DMS 273 (cell line): ENCODE data around the gene RALB.
"Not testable (repeated sequence)": the region's sequence is repeated elsewhere in the genome, so short reads cannot be mapped to it uniquely, and the experiment has no call there.

ENCODE experiments used
- DNase-seq: peaks from one replicate; lab custom pipeline; 2025; ENCODE audit not compliant: unreplicated experiment; lab: John Stamatoyannopoulos, UW

RALB gene

DNA sequence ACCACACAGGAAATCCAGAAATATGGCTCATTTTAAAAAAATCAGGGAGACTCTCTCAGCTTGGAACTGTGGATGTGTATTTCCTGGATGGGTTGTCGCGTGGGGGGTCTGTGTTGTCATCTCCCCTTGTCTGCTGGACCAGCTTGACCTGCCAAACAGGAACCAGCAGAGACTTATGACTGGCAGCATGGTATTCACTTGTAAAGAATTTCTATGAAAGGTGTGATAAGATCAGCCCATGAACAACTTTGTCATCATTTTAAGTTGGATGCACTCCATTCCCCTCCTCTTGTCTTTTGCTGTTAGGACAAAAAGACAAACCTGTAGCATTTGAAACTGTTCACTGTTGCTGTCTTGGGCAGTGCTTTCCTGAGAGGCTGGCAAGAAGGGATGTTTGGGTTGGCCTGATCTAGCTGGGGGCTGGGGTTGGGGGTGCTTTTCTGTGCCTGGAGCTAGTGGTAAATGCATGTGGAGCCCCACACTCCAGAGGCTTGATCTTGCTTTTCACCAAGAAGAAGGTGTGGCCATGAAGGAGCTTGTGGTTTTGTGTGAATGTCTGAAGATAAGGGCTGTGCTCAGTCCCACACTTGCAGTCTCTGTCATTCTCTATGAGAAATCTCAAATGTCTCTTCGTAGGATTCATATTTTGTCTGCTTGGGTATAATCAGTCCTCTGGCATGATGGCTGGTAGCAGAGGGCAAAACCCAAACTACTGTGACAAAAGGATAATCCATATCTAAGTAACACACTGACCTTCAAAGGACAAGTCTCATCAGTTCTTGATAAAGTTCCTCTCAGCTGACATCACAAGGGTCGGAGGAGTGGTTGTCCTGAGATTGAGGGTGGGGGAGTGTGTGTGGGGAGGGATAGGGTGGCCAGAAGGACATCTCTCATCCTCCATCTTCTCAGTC, 39.0 kb downstream of the RALB start:
- no peak for DNase-seq

DNA sequence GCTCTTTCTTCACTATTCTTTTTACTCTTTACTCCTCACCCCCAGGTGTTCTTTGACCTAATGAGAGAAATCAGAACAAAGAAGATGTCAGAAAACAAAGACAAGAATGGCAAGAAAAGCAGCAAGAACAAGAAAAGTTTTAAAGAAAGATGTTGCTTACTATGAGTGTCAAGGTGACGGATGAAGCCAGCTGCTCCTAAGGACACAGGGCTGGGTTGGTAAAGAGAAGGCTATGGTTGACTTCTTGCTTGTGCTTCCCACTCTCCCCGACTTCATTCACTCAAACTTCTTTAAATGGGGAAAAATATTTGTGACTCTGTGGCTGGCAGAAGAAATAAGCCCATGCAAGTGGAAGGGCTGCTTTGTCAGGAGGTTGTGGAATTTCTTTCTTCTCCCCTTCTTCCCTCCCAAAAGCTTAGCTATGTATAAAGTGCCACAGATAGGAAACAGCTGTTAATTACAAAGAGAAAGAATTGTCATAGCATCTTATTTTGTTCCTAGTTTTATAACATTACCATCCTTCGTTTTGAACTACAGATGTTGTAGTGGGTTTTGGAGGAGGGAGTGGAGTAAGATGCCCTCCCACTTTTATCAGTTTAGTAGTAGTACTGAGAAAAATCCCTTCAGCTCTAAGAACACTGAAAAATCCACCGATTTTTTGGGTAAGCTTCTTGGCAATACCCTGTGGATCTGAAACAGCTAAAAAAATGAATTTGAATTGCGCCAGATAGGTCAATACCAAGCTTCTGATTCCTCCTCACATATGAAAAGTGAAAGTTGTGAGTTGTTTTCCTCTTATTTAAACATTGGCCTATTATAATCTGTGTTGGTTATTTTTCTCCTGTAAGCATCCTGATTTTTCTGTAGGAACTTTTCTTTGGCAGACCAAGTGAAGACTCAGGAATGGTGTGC, 40.7 kb downstream of the RALB start:
- no peak for DNase-seq

DNA sequence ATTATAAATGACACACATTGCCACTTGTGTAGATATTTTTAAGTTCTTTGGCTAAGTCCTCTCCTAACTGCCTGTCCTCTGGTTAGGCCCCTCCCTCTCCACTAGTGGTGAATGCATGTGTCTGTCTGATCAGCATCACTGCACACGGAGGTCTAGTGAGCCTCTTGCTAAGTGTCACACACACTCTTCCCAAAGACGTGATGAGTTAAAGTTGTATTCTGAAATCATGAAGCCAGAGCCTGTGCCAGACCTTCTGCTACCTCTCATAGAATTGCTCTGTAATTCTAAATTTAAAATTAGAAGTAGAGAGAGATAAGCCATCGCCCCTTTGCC, 41.3 kb downstream of the RALB start:
- DNase-seq, result no peak

DNA sequence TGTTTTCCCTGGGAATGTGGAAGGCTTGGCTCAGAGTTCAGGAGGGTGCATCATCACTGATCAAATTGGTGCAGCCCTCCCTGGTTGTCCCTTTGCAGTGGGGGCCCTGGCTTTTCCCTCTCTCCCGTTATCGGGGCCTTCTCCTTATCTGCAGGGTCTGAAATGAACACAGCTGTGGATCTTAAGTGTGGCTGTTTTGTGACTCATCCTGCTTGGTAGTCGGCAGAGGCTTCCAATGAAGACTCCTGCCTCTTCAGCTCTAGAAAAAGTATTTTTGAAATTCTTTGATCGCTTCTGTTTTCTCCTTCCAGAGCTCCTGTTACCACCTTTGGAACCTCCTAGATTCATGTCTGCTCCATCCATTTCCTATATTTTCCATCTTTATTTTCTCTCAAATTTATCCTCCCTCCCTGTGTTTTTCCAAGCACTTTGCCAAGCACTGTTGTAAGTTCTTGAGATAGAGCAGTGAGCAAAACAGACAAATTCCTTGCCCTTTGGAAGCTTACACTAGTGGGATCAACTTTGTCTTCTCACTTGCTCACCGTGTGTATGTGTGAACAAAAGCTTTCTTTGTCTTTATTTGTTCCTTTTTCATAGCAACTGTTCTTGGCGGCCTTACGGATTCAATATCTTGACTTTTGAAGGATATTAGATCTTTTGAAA, 45.7 kb downstream of the RALB start:
- no peak for DNase-seq

DNA sequence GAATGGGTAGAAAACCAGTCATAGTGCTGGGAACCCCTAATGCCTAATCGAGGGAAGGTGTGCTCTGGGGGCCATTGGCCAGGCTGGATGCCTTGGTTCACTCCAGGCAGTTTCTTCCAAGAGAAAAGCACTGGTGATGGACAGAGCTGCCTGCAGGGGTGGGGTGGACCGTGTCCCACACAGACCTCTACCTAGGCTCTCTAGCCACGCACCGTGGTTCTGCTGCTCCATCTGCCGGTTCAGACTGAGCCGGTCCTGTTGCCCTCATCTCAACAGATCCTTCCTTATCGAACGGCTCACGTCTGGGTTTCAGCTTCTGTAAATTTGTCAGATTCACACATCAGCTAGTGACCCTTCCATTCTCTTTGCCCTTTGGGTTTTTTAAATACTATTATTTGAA, 46.4 kb downstream of the RALB start:
- DNase-seq, result no peak

DNA sequence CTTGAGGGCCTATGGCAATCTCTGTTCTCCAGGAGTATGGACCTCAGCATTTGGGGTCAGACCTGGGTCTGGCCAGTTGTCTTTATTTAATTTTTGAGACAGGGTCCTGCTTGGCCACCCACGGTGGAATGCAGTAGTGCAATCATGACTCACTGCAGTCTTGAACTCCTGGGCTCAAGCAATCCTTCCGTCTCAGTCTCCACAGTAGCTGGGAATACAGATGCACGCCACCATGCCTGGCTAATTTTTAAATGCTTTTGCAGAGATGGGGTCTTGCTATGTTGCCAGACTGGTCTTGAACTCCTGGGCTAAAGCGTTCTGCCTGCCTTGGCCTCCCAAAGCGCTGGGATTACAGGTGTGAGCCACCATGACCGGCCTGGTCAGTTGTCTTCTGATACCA, 46.9 kb downstream of the RALB start:
- DNase-seq, result no peak

DNA sequence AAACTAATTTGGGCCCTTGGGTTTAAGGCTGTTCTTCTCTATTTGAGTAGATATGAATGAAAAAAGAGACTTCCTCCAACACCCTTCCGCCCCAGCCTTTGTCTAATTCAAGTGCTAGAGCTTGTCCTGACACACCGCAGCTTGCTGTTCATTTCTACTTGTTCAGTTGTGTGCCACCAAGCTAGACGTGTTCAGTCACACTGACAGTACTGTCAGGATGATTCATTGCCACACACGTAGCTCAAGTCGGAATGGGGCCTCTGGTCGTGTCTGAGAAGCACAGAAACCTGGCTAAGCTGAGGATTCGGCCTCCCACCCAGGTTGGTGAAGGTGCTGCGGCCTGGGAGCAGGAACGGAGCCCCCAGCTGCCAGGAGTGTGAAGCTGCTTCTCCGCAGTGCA, 47.7 kb downstream of the RALB start:
- DNase-seq, result no peak

DNA sequence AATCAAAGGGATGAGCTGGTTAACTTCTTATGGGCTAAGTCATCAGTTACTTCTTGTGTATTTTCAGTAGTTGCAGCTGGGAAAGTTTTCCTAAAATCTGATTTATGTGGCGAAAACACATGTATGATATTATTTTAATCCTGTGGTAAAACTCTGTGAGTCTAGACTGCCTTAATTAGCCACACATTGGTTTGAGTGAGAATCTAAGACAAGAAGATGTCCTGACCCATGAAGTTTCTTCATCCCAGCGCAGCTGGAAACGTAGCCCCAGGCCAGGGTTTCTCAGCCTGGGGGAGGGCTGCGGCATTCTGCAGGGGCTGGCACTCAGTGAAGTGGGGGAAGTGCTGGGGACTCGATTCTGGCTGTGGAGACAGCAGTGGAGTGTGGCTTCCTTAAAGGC, 48.6 kb downstream of the RALB start:
- no peak for DNase-seq

DNA sequence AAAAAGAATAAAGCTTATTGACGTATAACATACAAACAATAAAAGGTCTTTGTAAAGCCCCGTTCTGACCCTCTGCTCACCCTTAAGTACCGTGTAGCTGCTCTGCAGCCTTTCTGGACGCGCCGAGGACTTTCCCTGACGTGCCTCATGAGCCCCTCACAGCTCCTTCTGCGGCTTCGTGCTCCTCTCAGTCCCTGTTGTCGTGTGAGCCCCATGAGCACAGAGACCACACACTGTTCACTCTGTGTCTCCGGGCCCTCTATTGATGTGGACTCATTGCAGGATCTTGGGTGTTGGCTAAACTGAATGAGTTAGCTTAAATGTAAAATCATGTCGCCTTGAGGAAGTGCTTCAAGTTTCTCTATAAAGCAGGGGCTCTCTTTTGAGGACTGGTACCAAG, 49.6 kb downstream of the RALB start:
- DNase-seq, result no peak

DNA sequence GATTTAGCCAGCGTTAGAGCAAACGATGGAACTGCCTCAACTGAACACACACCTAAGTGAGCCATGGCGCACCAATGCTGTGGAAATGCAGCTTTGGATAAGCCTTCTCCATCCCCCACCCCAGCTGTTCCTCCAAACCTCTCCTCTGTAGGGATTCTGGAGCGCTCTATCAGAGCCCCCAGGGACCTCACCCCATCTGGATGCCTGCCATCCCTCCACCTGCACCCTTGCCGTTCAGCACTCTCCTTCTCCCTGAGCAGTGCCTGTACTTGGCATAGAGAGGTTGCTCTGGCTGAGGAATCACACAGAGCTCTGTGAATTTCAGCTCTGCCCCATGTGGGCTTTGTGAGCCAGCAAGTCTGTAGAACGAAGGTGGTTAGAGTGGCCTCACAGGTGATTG, 50.5 kb downstream of the RALB start:
- DNase-seq, result peak; percentile 28

DNA sequence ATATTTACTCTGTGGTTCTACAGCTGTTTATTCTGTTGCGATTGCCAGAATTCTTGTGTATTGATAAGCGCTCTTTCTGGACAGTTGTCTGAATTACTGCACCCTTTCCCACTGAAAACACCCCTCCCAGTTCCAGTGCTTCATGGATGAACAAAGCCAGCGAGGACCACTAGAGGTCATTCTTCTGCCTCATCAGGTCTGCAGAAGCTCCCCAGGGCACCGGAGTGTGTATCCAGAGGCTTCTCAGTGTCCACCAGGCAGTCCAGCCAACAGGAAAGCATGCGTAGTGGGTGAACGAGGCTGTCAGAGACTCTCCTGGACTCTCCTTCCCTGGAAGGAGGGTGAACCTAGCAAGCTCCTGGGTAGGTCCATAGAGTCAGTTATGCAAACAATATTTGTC, 52.6 kb downstream of the RALB start:
- DNase-seq, result peak; percentile 54

DNA sequence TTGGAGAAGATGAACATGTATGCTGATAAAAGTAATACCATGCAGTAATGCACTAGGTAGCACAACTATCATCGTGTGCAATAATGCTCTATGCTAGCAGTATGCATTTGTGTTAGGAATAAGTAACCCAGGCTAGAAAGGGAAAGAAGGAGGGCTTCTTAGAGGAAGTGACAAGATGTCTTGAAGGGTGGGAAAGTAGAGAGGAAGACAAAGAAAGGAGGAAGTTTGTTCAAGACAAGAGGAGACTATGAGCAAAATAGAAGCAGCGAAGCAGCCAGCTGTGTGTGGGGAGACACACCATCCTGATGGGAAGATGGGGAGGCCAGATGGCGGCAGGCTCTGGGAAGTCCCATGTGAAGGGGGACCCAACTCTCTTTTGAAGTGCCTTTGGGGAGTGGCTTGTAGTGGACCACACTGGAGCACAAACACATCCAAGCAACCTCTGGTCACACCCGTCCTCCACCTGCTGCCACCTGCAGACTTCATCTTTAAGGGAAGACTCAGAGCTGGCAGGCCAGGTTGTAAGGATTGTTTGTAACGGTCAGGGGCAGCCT, 53.4 kb downstream of the RALB start:
- DNase-seq, result no peak

DNA sequence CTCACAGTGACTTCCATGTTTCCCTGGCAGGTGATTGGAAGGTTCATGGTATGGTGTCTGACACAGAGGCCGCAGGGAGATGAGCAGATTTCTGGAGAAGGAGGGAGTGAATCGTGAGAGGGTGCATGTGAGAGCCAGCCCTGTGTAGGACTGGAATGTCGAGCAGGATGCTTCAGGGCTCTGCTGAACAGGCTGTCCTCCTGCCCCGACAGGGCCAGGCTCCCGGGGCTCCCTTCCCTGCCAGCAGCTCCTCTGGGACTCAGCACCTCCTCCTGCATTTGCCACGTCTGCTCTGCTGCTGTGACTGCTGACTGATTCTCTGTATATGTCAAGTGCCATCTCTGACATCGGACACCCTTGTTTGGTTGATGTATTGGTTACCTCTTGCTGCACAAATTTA, 54.8 kb downstream of the RALB start:
- no peak for DNase-seq

DNA sequence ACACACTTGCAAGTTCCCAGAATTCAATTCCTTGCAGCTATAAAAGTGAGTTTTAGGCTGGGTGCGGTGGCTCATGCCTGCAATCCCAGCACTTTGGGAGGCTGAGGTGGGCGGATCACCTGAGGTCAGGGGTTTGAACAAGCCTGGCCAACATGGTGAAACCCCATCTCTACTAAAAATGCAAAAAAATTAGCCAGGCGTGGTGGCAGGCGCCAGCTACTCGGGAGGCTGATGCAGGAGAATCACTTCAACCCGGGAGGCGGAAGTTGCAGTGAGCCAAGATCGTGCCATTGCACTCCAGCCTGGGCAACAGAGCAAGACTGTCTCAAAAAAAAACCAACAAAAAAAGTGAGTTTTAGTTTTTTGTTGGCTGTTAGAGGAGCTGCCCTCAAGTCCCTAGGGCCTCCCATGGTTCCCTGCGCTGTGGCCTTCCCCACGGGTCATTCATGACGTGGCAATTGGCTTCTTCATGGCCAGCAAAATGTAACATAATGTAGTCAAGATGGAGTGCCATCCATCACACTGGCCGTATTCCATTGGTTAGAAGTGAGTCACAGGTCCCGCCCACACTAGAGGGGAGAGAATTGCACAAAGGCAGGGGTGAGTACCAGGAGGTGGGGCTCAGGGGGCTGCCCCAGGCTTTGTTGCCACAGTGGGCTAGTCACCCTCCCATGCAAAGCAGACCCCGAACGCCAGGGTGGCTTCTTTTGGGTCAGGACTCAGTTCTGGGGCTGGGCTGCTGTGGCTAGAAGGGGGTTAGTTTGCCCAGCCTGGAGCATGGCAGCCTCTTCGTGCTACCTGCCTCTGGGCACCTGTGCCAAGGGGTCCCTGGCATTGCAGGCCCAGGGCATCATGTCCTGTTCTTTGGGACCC, 55.6 kb downstream of the RALB start:
- no peak for DNase-seq

DNA sequence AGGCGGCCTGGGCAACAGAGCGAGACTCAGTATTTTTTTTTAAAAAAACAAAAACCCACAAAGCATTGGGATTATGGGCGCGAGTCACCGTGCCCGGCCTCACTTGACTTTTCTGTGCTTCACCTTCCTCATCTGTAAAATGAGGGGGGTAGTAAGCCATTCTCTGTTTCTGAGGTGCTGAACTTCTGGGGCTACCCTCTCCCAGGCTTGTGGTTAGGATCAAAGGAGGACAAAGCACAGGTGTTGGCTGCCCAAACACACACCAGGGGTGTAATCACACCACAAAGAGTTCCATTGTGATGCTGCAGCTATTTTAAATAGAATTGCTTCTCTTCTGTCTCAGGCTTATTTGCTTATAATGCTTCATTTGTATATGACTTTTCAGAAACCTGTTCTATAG, 57.5 kb downstream of the RALB start:
- DNase-seq, result no peak

DNA sequence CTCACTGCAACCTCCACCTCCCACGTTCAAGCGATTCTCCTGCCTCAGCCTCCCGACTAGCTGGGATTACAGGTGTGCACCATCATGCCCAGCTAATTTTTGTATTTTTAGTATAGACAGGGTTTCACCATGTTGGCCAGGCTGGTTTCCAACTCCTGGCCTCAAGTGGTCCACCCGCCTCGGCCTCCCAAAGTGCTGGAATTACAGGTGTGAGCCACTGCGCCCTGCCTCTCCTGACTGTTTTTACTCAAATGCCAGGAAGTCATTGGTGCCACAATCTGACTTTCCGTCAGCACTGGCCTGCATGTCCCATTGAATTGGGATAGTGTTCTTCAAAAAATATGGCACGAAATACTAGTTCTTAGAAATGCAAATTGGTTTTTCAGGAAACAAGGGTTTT, 58.2 kb downstream of the RALB start:
- DNase-seq, result not testable (repeated sequence)

DNA sequence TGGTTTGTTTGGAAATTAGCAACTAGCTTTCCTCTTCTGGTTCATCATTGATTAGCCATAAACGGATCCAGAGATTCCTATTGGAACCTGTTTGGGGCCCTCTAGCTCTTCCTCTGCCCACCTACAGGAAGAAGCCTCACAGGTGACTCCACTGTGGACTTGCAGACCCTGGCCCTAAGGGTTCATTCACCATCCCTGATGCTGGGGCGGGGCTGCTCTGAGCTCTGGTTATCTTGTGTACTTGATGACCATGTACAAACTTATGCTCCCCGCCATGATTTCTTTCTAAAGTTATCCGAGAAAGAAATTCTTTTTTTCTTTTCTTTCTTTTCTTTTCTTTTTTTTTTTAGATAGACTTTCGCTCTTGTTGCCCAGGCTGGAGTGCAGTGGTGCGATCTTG, 59.4 kb downstream of the RALB start:
- DNase-seq, result no peak

DNA sequence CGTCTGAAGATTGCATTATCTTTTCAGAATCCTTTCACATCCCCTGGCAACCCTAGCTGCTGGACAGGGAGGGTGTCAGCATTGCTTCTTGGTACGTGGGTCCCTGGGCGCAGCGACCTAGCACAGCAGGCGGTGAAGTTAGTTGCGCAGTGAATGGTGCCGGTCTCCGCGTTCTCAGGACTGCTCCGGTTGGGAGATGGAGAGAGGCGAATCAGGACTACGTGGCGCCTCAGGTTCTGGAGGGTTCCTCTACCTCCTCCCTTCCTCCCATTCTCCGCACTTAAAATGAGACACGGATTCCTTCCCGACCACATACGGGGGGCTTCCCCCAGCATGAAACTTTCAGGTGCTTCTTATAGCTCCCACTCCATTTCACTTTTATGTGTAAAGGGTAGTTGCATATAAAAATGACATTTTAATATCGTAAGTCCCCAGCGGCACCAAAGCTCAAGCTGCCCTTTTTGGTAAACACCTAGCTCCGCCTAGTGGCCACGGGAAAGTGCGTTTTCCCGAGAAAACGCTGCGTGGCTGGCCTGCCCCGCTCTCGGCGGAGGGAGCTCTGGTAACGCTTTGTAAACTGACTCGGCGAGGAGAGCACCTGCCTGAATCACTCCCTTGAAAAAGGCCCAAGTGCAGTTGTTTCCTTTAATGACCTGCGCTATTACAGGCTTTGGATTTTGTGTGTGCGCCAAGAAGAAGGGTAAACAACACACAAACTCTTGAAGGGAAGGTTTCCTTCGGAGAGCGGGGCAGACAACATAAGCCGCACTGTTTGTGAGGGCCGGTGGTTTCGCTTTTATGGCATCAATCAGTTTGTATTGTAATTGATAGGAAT, 60.4 kb downstream of the RALB start:
- peak; percentile 91 for DNase-seq
